GM18498 (cell line): ENCODE data around the gene RGS1.
A peak's percentile ranks its signal among the peaks of the same experiment; 100 is the strongest.

Experiments
- ATAC-seq: cut with Tn5 transposase; IDR thresholded peaks from one replicate; pipeline ENCODE4 v1.9.1; 2021; ENCODE audit warnings: mild to moderate bottlenecking, moderate library complexity; ENCODE audit not compliant: unreplicated experiment

RGS1 gene

GRCh38 chr1:192575499-192576189 is at the start of gene RGS1:
RGS1 (plus strand) TSS chr1:192575773; CDS start chr1:192575793, 20 bp downstream.
- peak; percentile 84 for ATAC-seq

- no peak for ATAC-seq
These were observed 48.3 kb upstream of the RGS1 start for GRCh38 chr1:192527111-192527795.

GRCh38 chr1:192527950-192528349 is 47.6 kb upstream of the RGS1 start:
- peak; percentile 36 for ATAC-seq

- ATAC-seq, result no peak
These were observed 46.4 kb upstream of the RGS1 start for GRCh38 chr1:192529031-192529755.

DNA sequence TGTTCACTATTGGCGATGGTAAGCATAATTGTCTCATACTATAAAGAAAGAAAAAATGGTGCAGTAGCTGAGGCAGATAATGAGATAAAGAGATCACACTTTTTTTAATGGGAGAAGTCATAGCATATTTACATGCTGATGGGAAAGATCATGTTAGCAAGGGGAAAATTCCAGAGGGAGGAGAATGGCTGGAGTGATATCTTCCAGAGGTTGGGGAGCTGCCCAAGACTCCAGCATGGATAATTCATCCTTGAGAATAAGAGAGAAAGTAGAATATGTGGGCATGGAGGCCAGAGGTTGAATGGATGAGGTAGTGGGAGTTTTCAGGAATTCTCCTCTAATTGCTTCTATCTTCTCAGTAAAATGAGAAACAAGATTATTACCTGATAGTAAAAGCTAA is 45.8 kb upstream of the RGS1 start:
- no peak for ATAC-seq

GRCh38 chr1:192530254-192530653 is 45.3 kb upstream of the RGS1 start:
- ATAC-seq, result peak; percentile 99

- ATAC-seq, result peak; percentile 46
These were observed 44.4 kb upstream of the RGS1 start for GRCh38 chr1:192531037-192531703.

- ATAC-seq, result no peak
These were observed 40.9 kb upstream of the RGS1 start for GRCh38 chr1:192534666-192535065.

DNA sequence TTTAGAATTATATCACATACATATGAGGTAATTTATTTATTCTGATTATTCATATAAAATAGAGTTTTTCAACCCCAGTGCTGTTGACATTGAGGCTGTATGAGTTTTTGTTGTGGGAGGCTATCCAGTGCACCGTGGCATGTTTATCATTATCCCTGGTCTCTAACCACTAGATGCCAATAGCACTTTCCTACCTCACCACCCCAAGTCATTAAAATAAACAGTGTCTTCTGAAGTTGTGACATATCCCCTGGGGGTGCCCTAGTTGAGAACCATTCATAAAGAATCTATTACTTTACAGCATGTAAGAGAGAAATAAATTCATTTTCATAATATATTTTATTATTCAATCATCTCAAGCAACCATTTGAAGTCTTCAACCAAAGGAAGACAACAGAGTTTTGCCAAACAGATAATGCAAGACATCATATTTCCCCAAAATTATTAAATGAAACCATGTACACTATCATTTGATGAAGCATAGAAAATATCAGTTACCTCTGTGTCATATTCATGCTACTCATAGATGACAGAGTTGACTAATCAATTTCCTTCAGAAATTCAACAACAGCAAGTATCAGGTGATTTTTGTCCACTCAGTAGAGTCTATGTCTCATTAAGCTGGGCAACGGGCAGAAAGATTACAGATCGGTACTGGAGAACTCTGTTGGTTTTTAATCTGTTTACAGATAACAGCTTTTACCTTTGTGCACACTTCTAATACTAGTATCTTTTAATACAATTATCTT is 39.5 kb upstream of the RGS1 start:
- ATAC-seq, result no peak

DNA sequence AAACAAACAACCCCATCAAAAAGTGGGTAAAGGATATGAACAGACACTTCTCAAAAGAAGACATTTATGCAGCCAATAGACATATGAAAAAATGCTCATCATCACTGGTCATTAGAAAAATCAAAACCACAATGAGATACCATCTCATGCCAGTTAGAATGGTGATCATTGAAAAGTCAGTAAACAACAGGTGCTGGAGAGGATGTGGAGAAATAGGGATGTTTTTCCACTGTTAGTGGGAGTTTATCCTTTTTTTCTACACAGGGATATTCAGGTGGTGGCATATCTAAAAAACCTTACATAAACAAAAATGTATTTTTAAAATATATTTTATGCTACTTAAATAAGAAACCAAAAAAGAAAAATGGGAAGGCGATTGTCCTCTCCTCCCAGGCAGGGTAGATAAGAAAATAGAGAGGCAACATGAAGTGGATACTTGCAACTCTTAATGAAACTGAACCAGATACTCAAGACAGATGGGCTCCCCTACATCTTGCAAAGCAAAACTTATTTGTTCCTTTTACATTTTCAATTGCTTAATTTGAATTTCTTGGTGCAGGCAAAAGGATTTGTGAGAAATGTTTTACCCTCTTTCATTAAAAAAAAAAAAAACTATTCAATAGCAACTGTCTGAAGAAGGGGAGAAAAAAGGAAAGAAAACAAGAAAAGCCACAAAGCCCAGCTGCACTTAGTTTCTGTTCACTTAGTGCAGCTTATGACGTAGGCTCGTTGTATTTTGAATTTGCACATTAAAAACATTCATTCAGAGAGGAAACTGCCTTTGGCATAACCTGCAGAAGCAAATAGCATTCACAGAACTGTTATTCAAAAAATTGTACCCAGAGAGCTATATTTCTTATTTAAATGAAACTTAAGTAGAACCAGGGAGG is 36.9 kb upstream of the RGS1 start:
- ATAC-seq, result peak; percentile 80

DNA sequence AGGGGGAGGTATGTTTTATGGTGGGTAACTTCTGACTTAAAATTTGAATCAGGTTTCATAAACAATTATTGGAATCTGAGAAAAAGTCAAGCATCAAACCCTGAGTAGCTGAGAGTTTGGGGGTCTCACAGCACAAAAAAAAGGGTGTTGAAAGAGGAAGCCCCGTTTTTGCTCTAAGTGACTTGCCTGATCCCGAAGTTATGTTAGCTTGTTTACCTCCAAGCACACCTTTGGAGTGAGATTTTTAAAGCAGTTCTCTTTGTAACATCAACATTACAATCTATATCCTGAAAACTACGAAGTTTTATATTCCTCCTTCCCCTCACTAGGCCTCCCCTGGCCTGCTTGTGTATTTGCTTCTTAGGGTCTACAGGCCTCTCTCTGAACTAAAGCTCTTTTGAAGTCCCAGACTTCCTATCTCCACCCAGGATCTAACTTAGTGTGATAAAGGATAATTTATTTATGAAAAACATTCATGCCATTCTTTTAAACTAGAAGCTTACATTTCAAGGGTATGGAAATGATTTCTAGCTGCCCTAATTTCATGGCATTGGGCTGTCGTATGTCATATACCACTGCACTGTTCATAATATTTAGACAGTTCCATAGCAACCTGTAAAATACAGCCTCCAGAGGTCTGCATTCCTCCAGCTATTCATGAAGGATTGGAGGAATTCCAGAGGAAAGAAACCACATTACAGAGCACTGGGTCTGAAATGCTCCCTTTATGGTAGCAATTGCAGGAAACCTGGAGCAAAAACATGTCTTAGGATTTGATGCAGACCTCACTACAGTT is 36.1 kb upstream of the RGS1 start:
- peak; percentile 8 for ATAC-seq

DNA sequence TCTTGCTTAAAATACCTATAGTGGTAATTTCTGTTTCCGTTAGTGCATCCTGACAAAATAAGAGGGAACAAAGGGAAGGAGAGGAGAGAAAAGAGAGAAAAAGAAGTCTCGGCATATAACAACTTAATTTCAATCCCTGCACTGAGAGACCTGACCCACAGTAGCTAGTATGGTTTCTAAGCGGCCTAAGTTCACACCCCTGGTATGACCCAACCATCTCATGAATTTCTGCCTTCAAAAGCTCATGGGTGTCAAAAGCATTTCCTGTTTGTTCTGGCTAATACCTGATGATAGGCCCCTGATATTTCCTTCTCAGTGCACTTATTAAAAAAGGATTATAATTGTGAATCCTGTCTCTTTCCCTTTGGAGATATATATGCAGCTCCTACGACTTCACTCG is 32.1 kb upstream of the RGS1 start:
- ATAC-seq, result no peak

- peak; percentile 52 for ATAC-seq
These were observed 29.6 kb upstream of the RGS1 start for GRCh38 chr1:192545896-192546521.

- no peak for ATAC-seq
These were observed 28.9 kb upstream of the RGS1 start for GRCh38 chr1:192546596-192547190.

- ATAC-seq, result no peak
These were observed 28.1 kb upstream of the RGS1 start for GRCh38 chr1:192547501-192547900.

DNA sequence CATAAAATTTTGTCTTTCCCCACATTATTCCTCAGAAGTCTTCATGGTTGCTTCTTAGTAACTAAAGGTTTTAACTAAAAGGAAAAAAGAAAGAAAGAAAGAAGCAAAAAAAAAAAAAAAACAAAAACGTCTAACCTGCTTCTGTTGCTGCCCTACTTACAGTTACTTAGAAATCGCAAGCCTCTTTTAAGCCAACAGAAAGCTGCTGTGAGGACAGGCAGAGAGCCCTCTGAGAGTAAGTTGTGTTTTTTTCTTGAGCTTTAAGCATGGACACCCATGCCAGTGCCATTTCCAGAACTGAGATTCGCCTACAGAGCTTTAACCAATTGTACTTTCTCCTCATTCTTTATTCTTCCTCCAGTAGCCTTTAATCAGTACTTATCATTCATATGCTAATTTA is 25.6 kb upstream of the RGS1 start:
- ATAC-seq, result no peak

GRCh38 chr1:192550922-192551534 is 24.5 kb upstream of the RGS1 start:
- peak; percentile 50 for ATAC-seq
